CD14-positive monocyte (primary cell): Measurements from ENCODE around the gene ARHGDIA. TPM values are rescaled to one million over a fixed set of nuclear protein-coding genes. Genes with fewer than 3 reads are reported as not detected.

ENCODE experiments used
- DNase-seq, 3 donors: peaks; one replicate each; pipeline ENCODE4 v3.0.0-alpha.2; 2011 to 2022
- H2AFZ ChIP-seq: 2 replicates; pipeline ENCODE4 v1.6.0; 2012; ENCODE audit warnings: mild to moderate bottlenecking, low read depth, low read length, inconsistent platforms; ENCODE audit not compliant: insufficient read depth, poor library complexity, severe bottlenecking
- H3K27ac ChIP-seq, 2 donors: 1 replicate in 1 of 2; 2 replicates in 1 of 2; pipeline ENCODE4 v1.5.1; 2012 to 2013; ENCODE audit warnings: low read length in 2 of 2, control low read depth in 1 of 2, inconsistent platforms in 1 of 2, low read depth in 1 of 2, mild to moderate bottlenecking in 1 of 2
- H3K27me3 ChIP-seq, 2 donors: one replicate each; pipeline versions ENCODE4 v1.6.0 to v1.6.1; 2011 to 2013; ENCODE audit warnings: low read length in 2 of 2; ENCODE audit not compliant: control insufficient read depth in 2 of 2, insufficient read depth in 2 of 2
- H3K36me3 ChIP-seq, 2 donors: replicated peaks in 1 of 2; 1 replicate in 1 of 2; 2 replicates in 1 of 2; pipeline versions ENCODE4 v1.5.1 to v1.6.1; 2012 to 2013; ENCODE audit warnings: low read length in 2 of 2, control low read depth in 1 of 2, inconsistent platforms in 1 of 2, mild to moderate bottlenecking in 1 of 2; ENCODE audit not compliant: insufficient read depth in 2 of 2, control insufficient read depth in 1 of 2
- H3K4me1 ChIP-seq, 2 donors: 1 replicate in 1 of 2; 2 replicates in 1 of 2; pipeline versions ENCODE4 v1.5.1 to v1.6.1; 2012 to 2013; ENCODE audit warnings: low read length in 2 of 2, control low read depth in 1 of 2, inconsistent platforms in 1 of 2, mild to moderate bottlenecking in 1 of 2, moderate library complexity in 1 of 2; ENCODE audit not compliant: insufficient read depth in 2 of 2, control insufficient read depth in 1 of 2
- H3K4me2 ChIP-seq: replicated peaks from 2 replicates; pipeline ENCODE3; 2012; ENCODE audit warnings: low read length, moderate library complexity, mild to moderate bottlenecking; ENCODE audit not compliant: poor library complexity, severe bottlenecking; ENCODE audit errors: extremely low read depth
- H3K4me3 ChIP-seq, 3 experiments: fragments of 200-600 bp in 1 of 3; sonication (generic) in 1 of 3; replicated peaks in 1 of 3; 1 replicate in 2 of 3; 2 replicates in 1 of 3; pipeline ENCODE4 v1.5.1; 2011 to 2013; ENCODE audit warnings: low read length in 3 of 3, mild to moderate bottlenecking in 3 of 3, control low read depth in 2 of 3, low read depth in 2 of 3, inconsistent platforms in 1 of 3, moderate library complexity in 1 of 3
- H3K79me2 ChIP-seq: 2 replicates; pipeline ENCODE4 v1.6.0; 2012; ENCODE audit warnings: mild to moderate bottlenecking, control low read depth, inconsistent platforms, low read length, moderate library complexity; ENCODE audit not compliant: insufficient read depth
- H3K9ac ChIP-seq: 2 replicates; pipeline ENCODE4 v1.6.0; 2017; ENCODE audit warnings: low read length, mild to moderate bottlenecking; ENCODE audit not compliant: insufficient read depth, poor library complexity, severe bottlenecking
- H3K9me3 ChIP-seq, 2 donors: replicated peaks in 1 of 2; 1 replicate in 1 of 2; 2 replicates in 1 of 2; pipeline versions ENCODE4 v1.5.1 to v1.6.1; 2012 to 2013; ENCODE audit warnings: low read length in 2 of 2, control low read depth in 1 of 2; ENCODE audit not compliant: control insufficient read depth in 1 of 2, insufficient read depth in 1 of 2
- H4K20me1 ChIP-seq: 2 replicates; pipeline ENCODE4 v1.6.0; 2012; ENCODE audit warnings: mild to moderate bottlenecking, low read length, control low read depth, moderate library complexity; ENCODE audit not compliant: insufficient read depth
- H3K27ac Mint-ChIP-seq, 7 donors: one replicate each; pipeline ENCODE4 v1.8.0; 2020; ENCODE audit warnings: mild to moderate bottlenecking in 7 of 7, mixed read lengths in 7 of 7, moderate library complexity in 6 of 7, inconsistent platforms in 2 of 7
- H3K27me3 Mint-ChIP-seq, 3 donors: one replicate each; pipeline ENCODE4 v1.8.0; 2021 to 2022; ENCODE audit warnings: low read depth in 3 of 3, mild to moderate bottlenecking in 3 of 3, mixed read lengths in 3 of 3, moderate library complexity in 3 of 3, inconsistent platforms in 1 of 3
- H3K36me3 Mint-ChIP-seq, 2 donors: one replicate each; pipeline ENCODE4 v1.8.0; 2020; ENCODE audit warnings: mixed read lengths in 2 of 2, inconsistent platforms in 1 of 2, mild to moderate bottlenecking in 1 of 2
- H3K4me1 Mint-ChIP-seq: one replicate; pipeline ENCODE4 v1.8.0; 2020; ENCODE audit warnings: mild to moderate bottlenecking, mixed read lengths
- H3K4me3 Mint-ChIP-seq, 2 donors: one replicate each; pipeline ENCODE4 v1.8.0; 2020; ENCODE audit warnings: mild to moderate bottlenecking in 2 of 2, mixed read lengths in 2 of 2, moderate library complexity in 1 of 2
- H3K9me3 Mint-ChIP-seq, 7 donors: one replicate each; pipeline ENCODE4 v1.8.0; 2020 to 2022; ENCODE audit warnings: mixed read lengths in 7 of 7, mild to moderate bottlenecking in 6 of 7, moderate library complexity in 6 of 7, inconsistent platforms in 2 of 7
- WGBS: methylation state at CpG from one replicate; pipeline ENCODE4 v1.1.5; 2013; ENCODE audit warnings: missing lambda C conversion rate; ENCODE audit not compliant: insufficient coverage; 5-methylcytosine and 5-hydroxymethylcytosine counted together
- intact Hi-C, 2 donors: fragments of 100-400 bp; cut with micrococcal nuclease; formaldehyde crosslinking; loops; one replicate each; pipeline versions ENCODE4 v1.15.0 to v1.15.1; 2023
- polyA plus RNA-seq, 3 donors: library from polyadenylated mRNA; depleted of rRNA in 1 of 3; unstranded in 2 of 3; stranded (reverse) in 1 of 3; fragments of 300-500 nt in 2 of 3; fragments of >200 nt in 1 of 3; fragmentation: Illumina TruSeq in 2 of 3; gene quantifications; 1 replicate in 2 of 3; 2 replicates in 1 of 3; pipeline ENCODE4 v1.2.3, GENCODE V29; 2012 to 2021
- TF ChIP-seq, protein P1 (sequence below): fragments of 200-600 bp; IDR thresholded peaks from one replicate; pipeline ENCODE4 v1.8.0; 2022; ENCODE audit warnings: antibody characterized with exemption, mild to moderate bottlenecking

ARHGDIA gene
- polyA plus RNA-seq, 3 donors = 86.3 to 477 (median 97.2) TPM

DNA sequence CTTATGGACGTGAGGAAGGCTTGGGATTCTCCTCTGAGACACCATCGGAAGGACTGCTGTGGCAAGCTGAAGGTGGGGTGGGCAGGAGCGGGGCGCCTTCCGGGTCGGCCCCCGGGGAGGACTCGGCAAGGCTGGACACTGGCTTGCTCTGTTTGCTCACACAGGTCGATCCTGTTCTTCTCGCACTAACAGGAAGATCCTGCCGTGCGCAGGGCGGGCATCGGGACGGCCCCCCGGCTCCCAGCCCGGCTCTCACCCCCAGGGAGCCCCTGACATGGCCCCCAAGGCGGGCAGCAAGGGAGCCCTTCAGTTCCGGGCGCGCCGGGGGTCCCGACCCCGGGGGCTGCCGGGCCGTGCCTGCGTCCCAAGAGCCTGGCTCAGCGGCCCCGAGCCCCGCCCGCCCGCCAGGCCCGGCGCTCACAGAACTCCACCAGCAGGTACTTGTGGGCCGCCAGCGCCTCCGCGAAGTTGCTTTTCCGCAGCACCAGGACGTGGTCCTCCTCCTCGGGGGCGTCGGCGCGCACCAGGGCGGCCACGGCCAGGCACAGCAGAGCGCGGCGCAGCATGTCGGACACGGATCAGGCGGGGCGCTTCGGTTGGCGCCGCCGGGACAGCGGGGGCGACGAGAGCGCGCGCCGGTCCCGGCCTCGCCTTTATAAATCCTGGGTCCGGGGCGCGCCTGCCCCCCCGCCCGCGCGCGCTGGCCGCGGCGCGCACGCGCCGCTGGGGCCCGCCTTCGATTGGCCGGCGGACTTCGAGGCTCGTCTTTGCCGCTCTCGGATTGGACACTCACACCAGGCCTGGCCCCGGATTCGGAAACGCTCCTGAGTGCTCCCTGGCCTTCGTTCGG, 11.0 kb downstream of the ARHGDIA start, which contains the start of gene P4HB:
TSS of gene P4HB (minus strand) at position 630 of the 850 bp plus-strand sequence. CDS start at position 566, 64 bp downstream.
- peaks cover 56% of the 10 kb centered on the region for H4K20me1 ChIP-seq
- H3K27ac ChIP-seq = peak within 1 kb of the TSS; percentile 96 to 99
- H3K9me3 ChIP-seq = no peaks in the 10 kb centered on the region
- peak within 1 kb of the TSS; percentile 98 for H3K4me2 ChIP-seq
- TF ChIP-seq, protein P1, sequence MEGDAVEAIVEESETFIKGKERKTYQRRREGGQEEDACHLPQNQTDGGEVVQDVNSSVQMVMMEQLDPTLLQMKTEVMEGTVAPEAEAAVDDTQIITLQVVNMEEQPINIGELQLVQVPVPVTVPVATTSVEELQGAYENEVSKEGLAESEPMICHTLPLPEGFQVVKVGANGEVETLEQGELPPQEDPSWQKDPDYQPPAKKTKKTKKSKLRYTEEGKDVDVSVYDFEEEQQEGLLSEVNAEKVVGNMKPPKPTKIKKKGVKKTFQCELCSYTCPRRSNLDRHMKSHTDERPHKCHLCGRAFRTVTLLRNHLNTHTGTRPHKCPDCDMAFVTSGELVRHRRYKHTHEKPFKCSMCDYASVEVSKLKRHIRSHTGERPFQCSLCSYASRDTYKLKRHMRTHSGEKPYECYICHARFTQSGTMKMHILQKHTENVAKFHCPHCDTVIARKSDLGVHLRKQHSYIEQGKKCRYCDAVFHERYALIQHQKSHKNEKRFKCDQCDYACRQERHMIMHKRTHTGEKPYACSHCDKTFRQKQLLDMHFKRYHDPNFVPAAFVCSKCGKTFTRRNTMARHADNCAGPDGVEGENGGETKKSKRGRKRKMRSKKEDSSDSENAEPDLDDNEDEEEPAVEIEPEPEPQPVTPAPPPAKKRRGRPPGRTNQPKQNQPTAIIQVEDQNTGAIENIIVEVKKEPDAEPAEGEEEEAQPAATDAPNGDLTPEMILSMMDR = no peak
- no peaks in the 10 kb centered on the region for H3K27me3 ChIP-seq
- intact Hi-C loops = loop anchor here (2.0 to 10.0 kb wide), 4 partner anchors 21 to 55 kb away; partner anchors contain the start of genes MCRIP1 (in 1 of the 2), PCYT2 (in 1 of the 2) and SIRT7 (in 1 of the 2)
- H3K36me3 ChIP-seq = peaks cover 22 to 42% of the 10 kb centered on the region in 2 donors
- Mint-ChIP-seq H3K9me3 (no peaks in the 10 kb centered on the region), H3K27ac (peak within 1 kb of the TSS; percentile 95 to 98 (median 97)), H3K4me1 (peaks cover 43% of the 10 kb centered on the region), H3K36me3 (peaks cover 31 to 50% of the 10 kb centered on the region in 2 donors), H3K4me3 (peak within 1 kb of the TSS; percentile 94), H3K27me3 (peaks cover 0 to 3% (median 2%) of the 10 kb centered on the region in 3 donors)
- H3K4me3 ChIP-seq = peak within 1 kb of the TSS; percentile 72 to 99 (median 92)
- WGBS = under 1% methylated on average over 87 of the region's 95 CpGs
- peaks cover 89% of the 10 kb centered on the region for H3K79me2 ChIP-seq
- H2AFZ ChIP-seq = no peak within 1 kb of the TSS
- peak in 1 of 3 donors; percentile 34 for DNase-seq
- peaks cover 37 to 44% of the 10 kb centered on the region in 2 donors for H3K4me1 ChIP-seq
- H3K9ac ChIP-seq = peak within 1 kb of the TSS; percentile 99
